GM19467 (cell line): ENCODE measurements around the gene PRCD.
"Not testable (repeated sequence)": the region's sequence is repeated elsewhere in the genome, so short reads cannot be mapped to it uniquely, and the experiment has no call there.

Experiments used
- ATAC-seq: cut with Tn5 transposase; IDR thresholded peaks from one replicate; pipeline ENCODE4 v1.9.1; 2021; ENCODE audit warnings: mild to moderate bottlenecking, moderate library complexity; ENCODE audit not compliant: unreplicated experiment

The PRCD gene

GRCh38 chr17:76525513-76525833 is 14.4 kb upstream of the PRCD start:
- ATAC-seq: not testable (repeated sequence)

- not testable (repeated sequence) for ATAC-seq
These were observed 12.8 kb upstream of the PRCD start for GRCh38 chr17:76527016-76527415.

- peak; percentile 36 for ATAC-seq
These were observed 12.3 kb upstream of the PRCD start for GRCh38 chr17:76527430-76528111.

- peak; percentile 44 for ATAC-seq
These were observed 11.7 kb upstream of the PRCD start for GRCh38 chr17:76528156-76528527.

- no peak for ATAC-seq
These were observed 11.2 kb upstream of the PRCD start for GRCh38 chr17:76528528-76529223.

GRCh38 chr17:76529224-76530094 is 10.4 kb upstream of the PRCD start:
- no peak for ATAC-seq

GRCh38 chr17:76530095-76530723 is 9.6 kb upstream of the PRCD start:
- no peak for ATAC-seq

GRCh38 chr17:76530811-76531485 is 8.9 kb upstream of the PRCD start:
- ATAC-seq: no peak

- ATAC-seq: no peak
These were observed 8.3 kb upstream of the PRCD start for GRCh38 chr17:76531486-76532038.

- ATAC-seq: no peak
These were observed 7.7 kb upstream of the PRCD start for GRCh38 chr17:76532072-76532651.

GRCh38 chr17:76533640-76534359 is 6.0 kb upstream of the PRCD start:
- ATAC-seq: not testable (repeated sequence)

GRCh38 chr17:76534831-76535732 is 4.8 kb upstream of the PRCD start:
- ATAC-seq: no peak

- ATAC-seq: no peak
These were observed 3.9 kb upstream of the PRCD start for GRCh38 chr17:76535788-76536510.

- ATAC-seq: no peak
These were observed 3.1 kb upstream of the PRCD start for GRCh38 chr17:76536511-76537287.

GRCh38 chr17:76537288-76537577 is 2.6 kb upstream of the PRCD start:
- ATAC-seq: no peak

- no peak for ATAC-seq
These were observed 2.1 kb upstream of the PRCD start, which contains the start of gene CYGB for GRCh38 chr17:76537578-76538280. CYGB (minus strand) TSS chr17:76537709; CDS start chr17:76537542, 167 bp downstream.
